Natural killer cell (primary cell): ENCODE data around the gene CAMK4. TPM values are rescaled to one million over a fixed set of nuclear protein-coding genes. Genes with fewer than 3 reads are reported as not detected.

Experiments
- ATAC-seq, 3 donors: fragments of 150-1000 bp in 2 of 3; fragments of 200-7000 bp in 1 of 3; cut with Tn5 transposase; 1 replicate in 1 of 3; 2 replicates in 2 of 3; pipeline ENCODE4 v1.10.0; 2021; ENCODE audit warnings: mild to moderate bottlenecking in 2 of 3, moderate library complexity in 2 of 3
- DNase-seq, 2 donors: peaks; one replicate each; pipeline versions ENCODE4 v3.0.0 to v3.0.0-alpha.2; 2013 to 2021; ENCODE audit warnings: mixed read lengths in 1 of 2
- H3K27ac ChIP-seq: one replicate; pipeline ENCODE4 v1.5.1; 2013; ENCODE audit warnings: mild to moderate bottlenecking, low read length
- H3K27me3 ChIP-seq: one replicate; pipeline ENCODE4 v1.6.1; 2013; ENCODE audit warnings: low read length; ENCODE audit not compliant: control insufficient read depth, insufficient read depth
- H3K36me3 ChIP-seq: one replicate; pipeline ENCODE4 v1.6.1; 2013; ENCODE audit warnings: low read length; ENCODE audit not compliant: control insufficient read depth, insufficient read depth
- H3K4me1 ChIP-seq: one replicate; pipeline ENCODE4 v1.6.1; 2013; ENCODE audit warnings: low read length; ENCODE audit not compliant: control insufficient read depth, insufficient read depth
- H3K4me3 ChIP-seq: one replicate; pipeline ENCODE4 v1.5.1; 2013; ENCODE audit warnings: low read length
- H3K9me3 ChIP-seq: one replicate; pipeline ENCODE4 v1.6.1; 2013; ENCODE audit warnings: low read length; ENCODE audit not compliant: control insufficient read depth, insufficient read depth
- H3K27ac Mint-ChIP-seq, 2 donors: one replicate each; pipeline ENCODE4 v1.8.0; 2022; ENCODE audit warnings: mild to moderate bottlenecking in 2 of 2, mixed read lengths in 2 of 2, moderate library complexity in 1 of 2
- H3K27me3 Mint-ChIP-seq, 2 donors: one replicate each; pipeline ENCODE4 v1.8.0; 2022; ENCODE audit warnings: low read depth in 2 of 2, mixed read lengths in 2 of 2
- H3K36me3 Mint-ChIP-seq: one replicate; pipeline ENCODE4 v1.8.0; 2022; ENCODE audit warnings: mixed read lengths
- H3K4me1 Mint-ChIP-seq, 2 donors: one replicate each; pipeline ENCODE4 v1.8.0; 2022; ENCODE audit warnings: mixed read lengths in 2 of 2
- H3K4me3 Mint-ChIP-seq: one replicate; pipeline ENCODE4 v1.8.0; 2022; ENCODE audit warnings: mild to moderate bottlenecking, moderate library complexity, mixed read lengths
- H3K9me3 Mint-ChIP-seq, 2 donors: one replicate each; pipeline ENCODE4 v1.8.0; 2022; ENCODE audit warnings: mixed read lengths in 2 of 2
- CTCF ChIP-seq: fragments of 200-600 bp; IDR thresholded peaks from one replicate; pipeline ENCODE4 v1.8.0; 2022; ENCODE audit warnings: antibody characterized with exemption
- WGBS: methylation state at CpG from one replicate; pipeline ENCODE4 v1.1.7; 2013; ENCODE audit warnings: missing lambda C conversion rate; ENCODE audit not compliant: insufficient coverage; 5-methylcytosine and 5-hydroxymethylcytosine counted together
- intact Hi-C: fragments of 100-400 bp; cut with micrococcal nuclease; formaldehyde crosslinking; loops from one replicate; pipeline ENCODE4 v1.14.2; 2022
- total RNA-seq, 4 donors: library from RNA; stranded (reverse); fragments of 120-200 nt in 1 of 4; gene quantifications; one replicate each; pipeline versions ENCODE4 v1.2.3 to v1.2.4, GENCODE V29; 2013 to 2022

Gene CAMK4
- total RNA-seq, 3 donors from 2014 or later (not counting 1 experiment from before 2014, with no cell fraction given): 0.80 to 7.9 (median 7.2) TPM

GRCh38 chr5:111439473-111440075, 215.4 kb downstream of the CAMK4 start:
- no peak overlapping the region for H3K27ac Mint-ChIP-seq
- no peak for DNase-seq
- intact Hi-C loops: no loop called here
- WGBS: 84% methylated on average over 1 of the region's 1 CpG
- Histone ChIP-seq H3K27me3 (no peaks in the 10 kb centered on the region), H3K27ac (no peak overlapping the region), H3K4me3 (no peak overlapping the region), H3K36me3 (no peaks in the 10 kb centered on the region), H3K9me3 (no peaks in the 10 kb centered on the region), H3K4me1 (no peaks in the 10 kb centered on the region)
- no peak overlapping the region for H3K4me3 Mint-ChIP-seq
- no peaks in the 10 kb centered on the region for H3K4me1 Mint-ChIP-seq
- no peak for ATAC-seq
- TF ChIP-seq CTCF: no peak
- H3K36me3 Mint-ChIP-seq: no peaks in the 10 kb centered on the region
- peaks cover 0 to 2% of the 10 kb centered on the region in 2 donors for H3K9me3 Mint-ChIP-seq
- peaks cover 6 to 8% of the 10 kb centered on the region in 2 donors for H3K27me3 Mint-ChIP-seq

GRCh38 chr5:111447099-111447498, 222.9 kb downstream of the CAMK4 start:
- H3K4me3 ChIP-seq: no peak overlapping the region
- H3K27me3 Mint-ChIP-seq: peaks cover 0 to 6% of the 10 kb centered on the region in 2 donors
- DNase-seq (no peak), ATAC-seq (no peak)
- H3K4me3 Mint-ChIP-seq: no peak overlapping the region
- H3K4me1 ChIP-seq: no peaks in the 10 kb centered on the region
- H3K36me3 Mint-ChIP-seq: no peaks in the 10 kb centered on the region
- WGBS: no CpG with 5 or more reads among the region's 1 CpG
- no peak for TF ChIP-seq CTCF
- H3K27ac Mint-ChIP-seq: no peak overlapping the region
- H3K4me1 Mint-ChIP-seq: no peaks in the 10 kb centered on the region
- H3K27ac ChIP-seq: no peak overlapping the region
- peaks cover 2% of the 10 kb centered on the region for H3K27me3 ChIP-seq
- no peaks in the 10 kb centered on the region for H3K9me3 Mint-ChIP-seq
- H3K36me3 ChIP-seq: no peaks in the 10 kb centered on the region
- intact Hi-C loops: no loop called here
- H3K9me3 ChIP-seq: no peaks in the 10 kb centered on the region

- intact Hi-C loops: no loop called here
- TF ChIP-seq CTCF: no peak
- DNase-seq (no peak), ATAC-seq (no peak)
- H3K27ac ChIP-seq: no peak overlapping the region
- H3K36me3 Mint-ChIP-seq: no peaks in the 10 kb centered on the region
- H3K4me3 ChIP-seq: no peak overlapping the region
- H3K36me3 ChIP-seq: no peaks in the 10 kb centered on the region
- H3K27me3 Mint-ChIP-seq: peaks cover 0 to 6% of the 10 kb centered on the region in 2 donors
- no peaks in the 10 kb centered on the region for H3K4me1 ChIP-seq
- H3K27me3 ChIP-seq: peaks cover 2% of the 10 kb centered on the region
- H3K9me3 ChIP-seq: no peaks in the 10 kb centered on the region
- WGBS: no CpG with 5 or more reads among the region's 2 CpGs
- H3K27ac Mint-ChIP-seq: no peak overlapping the region
- H3K4me1 Mint-ChIP-seq: no peaks in the 10 kb centered on the region
- no peaks in the 10 kb centered on the region for H3K9me3 Mint-ChIP-seq
- no peak overlapping the region for H3K4me3 Mint-ChIP-seq
Measured at GRCh38 chr5:111447822-111448221, 223.6 kb downstream of the CAMK4 start.

- Histone ChIP-seq H3K27ac (no peak overlapping the region), H3K4me3 (no peak overlapping the region), H3K9me3 (no peaks in the 10 kb centered on the region), H3K27me3 (no peaks in the 10 kb centered on the region), H3K4me1 (no peaks in the 10 kb centered on the region), H3K36me3 (no peaks in the 10 kb centered on the region)
- H3K4me3 Mint-ChIP-seq: no peak overlapping the region
- H3K27ac Mint-ChIP-seq: no peak overlapping the region
- H3K27me3 Mint-ChIP-seq: peaks cover 8 to 9% of the 10 kb centered on the region in 2 donors
- H3K4me1 Mint-ChIP-seq: no peaks in the 10 kb centered on the region
- no peaks in the 10 kb centered on the region for H3K36me3 Mint-ChIP-seq
- ATAC-seq (no peak), DNase-seq (no peak)
- intact Hi-C loops: no loop called here
- no peak for TF ChIP-seq CTCF
- 75% methylated on average over 1 of the region's 1 CpG for WGBS
- H3K9me3 Mint-ChIP-seq: no peaks in the 10 kb centered on the region
Measured at GRCh38 chr5:111453295-111453694, 229.1 kb downstream of the CAMK4 start.
